Natural killer cell (primary cell): ENCODE results near the gene RAVER2. TPM values are rescaled to one million over a fixed set of nuclear protein-coding genes. Genes with fewer than 3 reads are reported as not detected.

ENCODE experiments used
- ATAC-seq, 3 donors: fragments of 150-1000 bp in 2 of 3; fragments of 200-7000 bp in 1 of 3; cut with Tn5 transposase; 1 replicate in 1 of 3; 2 replicates in 2 of 3; pipeline ENCODE4 v1.10.0; 2021; ENCODE audit warnings: mild to moderate bottlenecking in 2 of 3, moderate library complexity in 2 of 3
- DNase-seq, 2 donors: peaks; one replicate each; pipeline versions ENCODE4 v3.0.0 to v3.0.0-alpha.2; 2013 to 2021; ENCODE audit warnings: mixed read lengths in 1 of 2
- H3K27ac ChIP-seq: one replicate; pipeline ENCODE4 v1.5.1; 2013; ENCODE audit warnings: mild to moderate bottlenecking, low read length
- H3K27me3 ChIP-seq: one replicate; pipeline ENCODE4 v1.6.1; 2013; ENCODE audit warnings: low read length; ENCODE audit not compliant: control insufficient read depth, insufficient read depth
- H3K36me3 ChIP-seq: one replicate; pipeline ENCODE4 v1.6.1; 2013; ENCODE audit warnings: low read length; ENCODE audit not compliant: control insufficient read depth, insufficient read depth
- H3K4me1 ChIP-seq: one replicate; pipeline ENCODE4 v1.6.1; 2013; ENCODE audit warnings: low read length; ENCODE audit not compliant: control insufficient read depth, insufficient read depth
- H3K4me3 ChIP-seq: one replicate; pipeline ENCODE4 v1.5.1; 2013; ENCODE audit warnings: low read length
- H3K9me3 ChIP-seq: one replicate; pipeline ENCODE4 v1.6.1; 2013; ENCODE audit warnings: low read length; ENCODE audit not compliant: control insufficient read depth, insufficient read depth
- H3K27ac Mint-ChIP-seq, 2 donors: one replicate each; pipeline ENCODE4 v1.8.0; 2022; ENCODE audit warnings: mild to moderate bottlenecking in 2 of 2, mixed read lengths in 2 of 2, moderate library complexity in 1 of 2
- H3K27me3 Mint-ChIP-seq, 2 donors: one replicate each; pipeline ENCODE4 v1.8.0; 2022; ENCODE audit warnings: low read depth in 2 of 2, mixed read lengths in 2 of 2
- H3K36me3 Mint-ChIP-seq: one replicate; pipeline ENCODE4 v1.8.0; 2022; ENCODE audit warnings: mixed read lengths
- H3K4me1 Mint-ChIP-seq, 2 donors: one replicate each; pipeline ENCODE4 v1.8.0; 2022; ENCODE audit warnings: mixed read lengths in 2 of 2
- H3K4me3 Mint-ChIP-seq: one replicate; pipeline ENCODE4 v1.8.0; 2022; ENCODE audit warnings: mild to moderate bottlenecking, moderate library complexity, mixed read lengths
- H3K9me3 Mint-ChIP-seq, 2 donors: one replicate each; pipeline ENCODE4 v1.8.0; 2022; ENCODE audit warnings: mixed read lengths in 2 of 2
- WGBS: methylation state at CpG from one replicate; pipeline ENCODE4 v1.1.7; 2013; ENCODE audit warnings: missing lambda C conversion rate; ENCODE audit not compliant: insufficient coverage; 5-methylcytosine and 5-hydroxymethylcytosine counted together
- intact Hi-C: fragments of 100-400 bp; cut with micrococcal nuclease; formaldehyde crosslinking; loops from one replicate; pipeline ENCODE4 v1.14.2; 2022
- total RNA-seq, 4 donors: library from RNA; stranded (reverse); fragments of 120-200 nt in 1 of 4; gene quantifications; one replicate each; pipeline versions ENCODE4 v1.2.3 to v1.2.4, GENCODE V29; 2013 to 2022
- TF ChIP-seq, protein P1 (sequence below): fragments of 200-600 bp; IDR thresholded peaks from one replicate; pipeline ENCODE4 v1.8.0; 2022; ENCODE audit warnings: antibody characterized with exemption

Gene RAVER2
- total RNA-seq, 3 donors from 2014 or later (not counting 1 experiment from before 2014, with no cell fraction given): 0.82 to 1.4 (median 1.2) TPM

DNA sequence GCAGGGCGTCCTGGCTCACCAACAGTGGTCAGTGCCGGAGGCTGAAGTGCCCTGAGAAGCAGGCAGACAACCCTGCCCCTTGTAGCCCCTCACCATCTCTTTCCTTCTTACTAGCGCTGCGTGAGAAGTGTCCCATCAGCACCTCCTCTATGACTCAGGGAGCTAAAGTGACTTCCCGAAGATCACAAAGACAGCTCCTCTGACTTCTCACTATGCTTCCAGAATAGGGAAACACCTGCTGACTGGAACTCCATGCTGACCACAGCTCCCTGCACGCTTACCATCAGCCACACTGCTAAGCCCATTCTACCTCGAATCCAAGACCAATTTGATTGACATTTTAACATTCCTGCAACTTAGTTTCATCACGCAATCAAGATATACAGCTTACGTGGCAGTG lies 128.7 kb downstream of the RAVER2 start:
- Histone ChIP-seq H3K27me3 (no peaks in the 10 kb centered on the region), H3K4me1 (peaks cover 45% of the 10 kb centered on the region), H3K4me3 (no peak overlapping the region), H3K9me3 (no peaks in the 10 kb centered on the region), H3K27ac (no peak overlapping the region), H3K36me3 (peaks cover 86% of the 10 kb centered on the region)
- intact Hi-C loops: no loop called here
- ATAC-seq (no peak), DNase-seq (no peak)
- 96% methylated on average over 8 of the region's 9 CpGs for WGBS
- H3K9me3 Mint-ChIP-seq: no peaks in the 10 kb centered on the region
- peak overlapping the region; percentile 5 for H3K4me3 Mint-ChIP-seq
- H3K36me3 Mint-ChIP-seq: peaks cover 51% of the 10 kb centered on the region
- peaks cover 83 to 93% of the 10 kb centered on the region in 2 donors for H3K4me1 Mint-ChIP-seq
- TF ChIP-seq, protein P1, sequence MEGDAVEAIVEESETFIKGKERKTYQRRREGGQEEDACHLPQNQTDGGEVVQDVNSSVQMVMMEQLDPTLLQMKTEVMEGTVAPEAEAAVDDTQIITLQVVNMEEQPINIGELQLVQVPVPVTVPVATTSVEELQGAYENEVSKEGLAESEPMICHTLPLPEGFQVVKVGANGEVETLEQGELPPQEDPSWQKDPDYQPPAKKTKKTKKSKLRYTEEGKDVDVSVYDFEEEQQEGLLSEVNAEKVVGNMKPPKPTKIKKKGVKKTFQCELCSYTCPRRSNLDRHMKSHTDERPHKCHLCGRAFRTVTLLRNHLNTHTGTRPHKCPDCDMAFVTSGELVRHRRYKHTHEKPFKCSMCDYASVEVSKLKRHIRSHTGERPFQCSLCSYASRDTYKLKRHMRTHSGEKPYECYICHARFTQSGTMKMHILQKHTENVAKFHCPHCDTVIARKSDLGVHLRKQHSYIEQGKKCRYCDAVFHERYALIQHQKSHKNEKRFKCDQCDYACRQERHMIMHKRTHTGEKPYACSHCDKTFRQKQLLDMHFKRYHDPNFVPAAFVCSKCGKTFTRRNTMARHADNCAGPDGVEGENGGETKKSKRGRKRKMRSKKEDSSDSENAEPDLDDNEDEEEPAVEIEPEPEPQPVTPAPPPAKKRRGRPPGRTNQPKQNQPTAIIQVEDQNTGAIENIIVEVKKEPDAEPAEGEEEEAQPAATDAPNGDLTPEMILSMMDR: no peak
- no peaks in the 10 kb centered on the region for H3K27me3 Mint-ChIP-seq
- peak overlapping the region; percentile 70 to 93 for H3K27ac Mint-ChIP-seq

DNA sequence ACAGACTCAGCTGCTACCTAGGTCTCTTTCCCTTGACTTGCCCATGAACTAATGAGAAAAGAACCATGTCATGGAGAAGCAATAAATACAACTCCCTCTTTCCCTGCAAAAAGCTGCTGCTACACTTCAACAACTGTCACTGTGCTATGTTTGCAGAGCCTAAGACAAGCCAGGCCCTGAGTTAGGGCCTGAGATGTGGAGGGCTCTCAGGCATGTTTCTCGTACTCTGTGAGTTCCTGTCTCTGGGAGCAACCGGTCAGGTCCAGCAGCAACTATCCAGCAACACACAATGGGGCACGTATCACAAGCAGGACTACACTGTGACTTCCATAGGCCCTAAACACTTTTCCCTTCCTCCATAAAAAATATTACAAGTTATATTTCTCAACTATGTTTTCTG lies 129.8 kb downstream of the RAVER2 start:
- Mint-ChIP-seq H3K27me3 (no peaks in the 10 kb centered on the region), H3K36me3 (peaks cover 41% of the 10 kb centered on the region), H3K4me1 (peaks cover 83 to 95% of the 10 kb centered on the region in 2 donors), H3K27ac (peak overlapping the region; percentile 79 to 93), H3K9me3 (no peaks in the 10 kb centered on the region), H3K4me3 (peak overlapping the region; percentile 85)
- ATAC-seq (no peak), DNase-seq (no peak)
- Histone ChIP-seq H3K27me3 (no peaks in the 10 kb centered on the region), H3K27ac (peak overlapping the region; percentile 3), H3K9me3 (no peaks in the 10 kb centered on the region), H3K4me1 (peaks cover 52% of the 10 kb centered on the region), H3K4me3 (no peak overlapping the region), H3K36me3 (peaks cover 79% of the 10 kb centered on the region)
- intact Hi-C loops: no loop called here
- TF ChIP-seq, protein P1: no peak
- whole genome bisulfite sequencing: 68% methylated on average over 3 of the region's 3 CpGs

DNA sequence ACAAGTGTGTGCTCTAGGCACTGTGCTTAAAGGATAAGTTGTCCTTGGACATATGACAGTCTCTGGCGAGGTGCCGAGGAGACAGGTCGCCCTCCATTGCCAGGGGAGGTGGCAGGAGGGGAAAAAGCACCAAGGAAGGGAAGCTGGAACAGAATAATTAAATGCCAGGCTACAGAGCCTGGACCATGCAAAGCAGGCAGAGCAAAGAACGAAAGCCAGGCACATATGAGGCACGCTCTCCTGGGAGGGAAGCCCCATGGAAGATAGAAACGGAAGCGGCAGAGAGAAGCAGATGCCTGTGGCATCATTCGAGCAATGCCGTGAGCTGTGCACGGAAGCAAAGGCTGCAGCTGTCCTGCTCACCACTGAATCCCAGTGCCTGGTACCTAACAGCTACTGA lies 130.2 kb downstream of the RAVER2 start:
- intact Hi-C loops: no loop called here
- H3K36me3 Mint-ChIP-seq: peaks cover 41% of the 10 kb centered on the region
- H3K4me3 Mint-ChIP-seq: peak overlapping the region; percentile 85
- peaks cover 88 to 99% of the 10 kb centered on the region in 2 donors for H3K4me1 Mint-ChIP-seq
- no peaks in the 10 kb centered on the region for H3K9me3 Mint-ChIP-seq
- DNase-seq (no peak), ATAC-seq (no peak)
- H3K4me3 ChIP-seq: no peak overlapping the region
- H3K27ac Mint-ChIP-seq: peak overlapping the region; percentile 79 to 93
- no peak overlapping the region for H3K27ac ChIP-seq
- TF ChIP-seq, protein P1: no peak
- H3K27me3 ChIP-seq: no peaks in the 10 kb centered on the region
- peaks cover 55% of the 10 kb centered on the region for H3K4me1 ChIP-seq
- no peaks in the 10 kb centered on the region for H3K9me3 ChIP-seq
- H3K27me3 Mint-ChIP-seq: no peaks in the 10 kb centered on the region
- H3K36me3 ChIP-seq: peaks cover 75% of the 10 kb centered on the region
- 89% methylated on average over 10 of the region's 10 CpGs for WGBS

DNA sequence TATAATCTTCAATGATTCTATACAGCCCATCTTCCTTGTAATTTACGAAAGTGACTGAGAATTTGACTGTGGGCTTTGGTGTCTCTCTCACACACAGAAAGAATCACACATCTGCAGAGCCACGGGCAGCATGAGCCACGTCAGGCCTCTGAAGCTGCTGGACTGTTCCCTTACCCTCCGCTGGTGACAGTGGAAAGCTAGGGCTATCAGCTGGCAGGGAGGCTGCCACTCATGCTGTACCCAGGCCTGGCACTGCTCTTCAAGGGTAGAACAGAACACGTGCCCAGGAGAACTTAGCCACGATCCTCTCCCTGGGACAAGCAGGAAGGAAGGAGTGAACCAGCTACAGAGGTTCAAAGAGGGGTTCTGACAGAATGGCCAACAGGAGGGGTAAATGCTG lies 130.7 kb downstream of the RAVER2 start:
- H3K27me3 ChIP-seq: no peaks in the 10 kb centered on the region
- H3K27ac ChIP-seq: peak overlapping the region; percentile 56
- intact Hi-C loops: loop anchor here (2.0 kb wide), 1 partner anchor 15 kb away; no protein-coding TSS in a partner anchor
- no peak for DNase-seq
- ATAC-seq: peak; percentile 47 to 51 (median 48)
- peaks cover 92 to 99% of the 10 kb centered on the region in 2 donors for H3K4me1 Mint-ChIP-seq
- no peak overlapping the region for H3K4me3 ChIP-seq
- H3K9me3 Mint-ChIP-seq: no peaks in the 10 kb centered on the region
- H3K9me3 ChIP-seq: no peaks in the 10 kb centered on the region
- H3K27me3 Mint-ChIP-seq: no peaks in the 10 kb centered on the region
- peaks cover 60% of the 10 kb centered on the region for H3K4me1 ChIP-seq
- H3K36me3 ChIP-seq: peaks cover 74% of the 10 kb centered on the region
- peaks cover 40% of the 10 kb centered on the region for H3K36me3 Mint-ChIP-seq
- H3K27ac Mint-ChIP-seq: peak overlapping the region; percentile 79 to 93
- WGBS: 48% methylated on average over 6 of the region's 6 CpGs
- H3K4me3 Mint-ChIP-seq: peak overlapping the region; percentile 85
- TF ChIP-seq, protein P1: no peak
